Muscle of leg (tissue), 11 donors: ENCODE data around the gene TERT. TPM values are rescaled to one million over a fixed set of nuclear protein-coding genes. Genes with fewer than 3 reads are reported as not detected.
"Not testable (repeated sequence)": the region's sequence is repeated elsewhere in the genome, so short reads cannot be mapped to it uniquely, and the experiment has no call there.

Source experiments
- DNase-seq: peaks from one replicate; pipeline ENCODE4 v3.0.0; 2013
- H3K27ac ChIP-seq: one replicate; pipeline ENCODE4 v1.5.1; 2013; ENCODE audit warnings: mild to moderate bottlenecking, low read length, control low read depth
- H3K27me3 ChIP-seq: one replicate; pipeline ENCODE4 v1.6.1; 2013; ENCODE audit warnings: low read length; ENCODE audit not compliant: control insufficient read depth, insufficient read depth
- H3K36me3 ChIP-seq: one replicate; pipeline ENCODE4 v1.6.1; 2013; ENCODE audit warnings: low read length; ENCODE audit not compliant: control insufficient read depth, insufficient read depth
- H3K4me1 ChIP-seq: one replicate; pipeline ENCODE4 v1.6.1; 2013; ENCODE audit warnings: low read length; ENCODE audit not compliant: control insufficient read depth, insufficient read depth
- H3K4me3 ChIP-seq: one replicate; pipeline ENCODE4 v1.5.1; 2013; ENCODE audit warnings: low read length, control low read depth
- H3K9me3 ChIP-seq: replicated peaks from 2 replicates; pipeline ENCODE4 v1.6.1; 2013; ENCODE audit warnings: low read depth, low read length; ENCODE audit not compliant: control insufficient read depth
- WGBS: methylation state at CpG from one replicate; pipeline ENCODE4 v1.1.5; 2013; ENCODE audit warnings: missing lambda C conversion rate; ENCODE audit not compliant: insufficient coverage; 5-methylcytosine and 5-hydroxymethylcytosine counted together
- polyA plus RNA-seq, 8 donors: library from polyadenylated mRNA; unstranded; fragments of 120-200 nt; gene quantifications; one replicate each; pipeline versions ENCODE4 v1.2.1 to v1.2.3, GENCODE V29; 2013; ENCODE audit warnings: inconsistent platforms in 1 of 8, low replicate concordance in 1 of 8; ENCODE audit not compliant: insufficient read length in 8 of 8, insufficient read depth in 1 of 8
- total RNA-seq: library from RNA; stranded (reverse); fragments of 120-200 nt; gene quantifications from one replicate; pipeline ENCODE4 v1.2.4, GENCODE V29; 2013

The TERT gene
- total and polyA plus RNA-seq, 9 donors = 0.05 to 0.23 (median 0.15) TPM; not detected in 5

GRCh38 chr5:1240496-1241260 lies 54.2 kb downstream of the TERT start:
- Histone ChIP-seq H3K27me3 (peaks cover 35% of the 10 kb centered on the region), H3K4me1 (no peaks in the 10 kb centered on the region), H3K36me3 (no peaks in the 10 kb centered on the region), H3K27ac (no peak overlapping the region), H3K4me3 (no peak overlapping the region), H3K9me3 (peaks cover 4% of the 10 kb centered on the region)
- 83% methylated on average over 27 of the region's 29 CpGs for WGBS
- no peak for DNase-seq

- DNase-seq = no peak
- WGBS = 71% methylated on average over 21 of the region's 22 CpGs
- peaks cover 27% of the 10 kb centered on the region for H3K27me3 ChIP-seq
- H3K36me3 ChIP-seq = no peaks in the 10 kb centered on the region
- H3K9me3 ChIP-seq = peaks cover 9% of the 10 kb centered on the region
- H3K4me1 ChIP-seq = no peaks in the 10 kb centered on the region
- no peak overlapping the region for H3K27ac ChIP-seq
- H3K4me3 ChIP-seq = no peak overlapping the region
These were observed 55.2 kb downstream of the TERT start for GRCh38 chr5:1239505-1240251.

GRCh38 chr5:1235838-1236237 lies 59.0 kb downstream of the TERT start:
- WGBS = no CpG with 5 or more reads among the region's 1 CpG
- no peaks in the 10 kb centered on the region for H3K4me1 ChIP-seq

GRCh38 chr5:1235379-1235778 lies 59.5 kb downstream of the TERT start:
- no peaks in the 10 kb centered on the region for H3K4me1 ChIP-seq
- H3K27ac ChIP-seq = no peak overlapping the region
- peaks cover 9% of the 10 kb centered on the region for H3K9me3 ChIP-seq
- H3K27me3 ChIP-seq = peaks cover 27% of the 10 kb centered on the region
- H3K4me3 ChIP-seq = no peak overlapping the region
- 75% methylated on average over 7 of the region's 8 CpGs for WGBS
- H3K36me3 ChIP-seq = no peaks in the 10 kb centered on the region
- no peak for DNase-seq

More at GRCh38 chr5:1235838-1236237, 59.0 kb downstream of the TERT start:
- Histone ChIP-seq H3K27ac (no peak overlapping the region), H3K36me3 (no peaks in the 10 kb centered on the region), H3K27me3 (peaks cover 29% of the 10 kb centered on the region), H3K9me3 (peaks cover 9% of the 10 kb centered on the region), H3K4me3 (no peak overlapping the region)
- no peak for DNase-seq

- H3K27ac ChIP-seq = no peak overlapping the region
- H3K4me3 ChIP-seq = no peak overlapping the region
- H3K36me3 ChIP-seq = no peaks in the 10 kb centered on the region
- no peak for DNase-seq
- H3K9me3 ChIP-seq = peaks cover 9% of the 10 kb centered on the region
- peaks cover 10% of the 10 kb centered on the region for H3K4me1 ChIP-seq
- peaks cover 41% of the 10 kb centered on the region for H3K27me3 ChIP-seq
- 87% methylated on average over 25 of the region's 25 CpGs for WGBS
These were observed 62.1 kb downstream of the TERT start for GRCh38 chr5:1232780-1233179.

- H3K4me1 ChIP-seq = peaks cover 15% of the 10 kb centered on the region
- WGBS = 64% methylated on average over 11 of the region's 13 CpGs
- no peak overlapping the region for H3K27ac ChIP-seq
- H3K9me3 ChIP-seq = peaks cover 9% of the 10 kb centered on the region
- no peaks in the 10 kb centered on the region for H3K36me3 ChIP-seq
- no peak for DNase-seq
- H3K27me3 ChIP-seq = peaks cover 41% of the 10 kb centered on the region
- H3K4me3 ChIP-seq = no peak overlapping the region
These were observed 63.4 kb downstream of the TERT start for GRCh38 chr5:1231354-1231905.

GRCh38 chr5:1230551-1230950 lies 64.3 kb downstream of the TERT start:
- Histone ChIP-seq H3K27ac (no peak overlapping the region), H3K4me3 (no peak overlapping the region), H3K4me1 (peaks cover 15% of the 10 kb centered on the region), H3K36me3 (no peaks in the 10 kb centered on the region), H3K27me3 (peaks cover 49% of the 10 kb centered on the region), H3K9me3 (peaks cover 5% of the 10 kb centered on the region)
- WGBS = 87% methylated on average over 16 of the region's 17 CpGs
- no peak for DNase-seq

GRCh38 chr5:1229822-1230221 lies 65.0 kb downstream of the TERT start:
- H3K27ac ChIP-seq = no peak overlapping the region
- 34% methylated on average over 7 of the region's 7 CpGs for WGBS
- no peak for DNase-seq
- peaks cover 47% of the 10 kb centered on the region for H3K27me3 ChIP-seq
- peaks cover 15% of the 10 kb centered on the region for H3K4me1 ChIP-seq
- H3K9me3 ChIP-seq = peaks cover under 1% of the 10 kb centered on the region
- no peak overlapping the region for H3K4me3 ChIP-seq
- H3K36me3 ChIP-seq = no peaks in the 10 kb centered on the region

GRCh38 chr5:1229023-1229422 lies 65.8 kb downstream of the TERT start:
- H3K27me3 ChIP-seq = peaks cover 52% of the 10 kb centered on the region
- H3K9me3 ChIP-seq, H3K27ac ChIP-seq, DNase-seq, H3K4me3 ChIP-seq, H3K36me3 ChIP-seq: not testable (repeated sequence)
- 80% methylated on average over 11 of the region's 11 CpGs for WGBS
- H3K4me1 ChIP-seq = peaks cover 15% of the 10 kb centered on the region

- H3K9me3 ChIP-seq = no peaks in the 10 kb centered on the region
- H3K27me3 ChIP-seq = peaks cover 59% of the 10 kb centered on the region
- H3K36me3 ChIP-seq = no peaks in the 10 kb centered on the region
- H3K27ac ChIP-seq = no peak overlapping the region
- peaks cover 15% of the 10 kb centered on the region for H3K4me1 ChIP-seq
- no peak for DNase-seq
- no peak overlapping the region for H3K4me3 ChIP-seq
- WGBS = 23% methylated on average over 15 of the region's 15 CpGs
These were observed 66.7 kb downstream of the TERT start for GRCh38 chr5:1228120-1228519.
